Measurements from ENCODE around the gene KIAA1614.

KIAA1614 gene

DNA sequence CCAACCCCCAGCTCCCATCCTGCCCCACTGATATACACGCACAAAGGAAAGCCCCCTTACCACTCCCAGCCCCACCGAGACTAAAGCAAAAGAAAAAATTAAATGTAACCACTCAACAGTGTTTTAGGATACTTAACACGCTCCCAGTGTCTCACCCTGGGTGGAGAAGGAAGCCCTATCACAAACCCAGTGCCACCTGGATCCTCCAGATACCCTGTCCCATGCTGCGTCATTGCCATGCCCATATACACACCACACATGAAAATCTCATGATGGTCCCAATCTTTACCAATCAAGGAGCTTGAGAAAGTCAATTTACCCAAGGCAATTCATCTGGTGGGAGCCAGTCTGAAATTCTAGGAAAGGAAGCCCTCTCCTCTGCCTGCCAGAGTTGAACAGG lies 11.2 kb downstream of the KIAA1614 start:
- ATAC-seq, result no peak
- no peak for TF ChIP-seq ZFP3 (CRISPR knock-in tag; IDR thresholded peaks at IDR 0.05)
- no peak for TF ChIP-seq PATZ1 (CRISPR knock-in tag; IDR thresholded peaks at IDR 0.05; ENCODE audit: borderline replicate concordance)
- no peak for TF ChIP-seq TOX (CRISPR knock-in tag; IDR thresholded peaks at IDR 0.05; ENCODE audit: borderline replicate concordance)
- no peak for TF ChIP-seq ZC3H10 (CRISPR knock-in tag; IDR thresholded peaks at IDR 0.05)
- no peak for TF ChIP-seq OSR1 (CRISPR knock-in tag; IDR thresholded peaks at IDR 0.05)
- TF ChIP-seq TCF4 (CRISPR knock-in tag; IDR thresholded peaks at IDR 0.05; ENCODE audit: borderline replicate concordance), result no peak
- no peak for TF ChIP-seq BACH2 (CRISPR knock-in tag; IDR thresholded peaks at IDR 0.05; ENCODE audit: borderline replicate concordance)
- TF ChIP-seq, protein P1, sequence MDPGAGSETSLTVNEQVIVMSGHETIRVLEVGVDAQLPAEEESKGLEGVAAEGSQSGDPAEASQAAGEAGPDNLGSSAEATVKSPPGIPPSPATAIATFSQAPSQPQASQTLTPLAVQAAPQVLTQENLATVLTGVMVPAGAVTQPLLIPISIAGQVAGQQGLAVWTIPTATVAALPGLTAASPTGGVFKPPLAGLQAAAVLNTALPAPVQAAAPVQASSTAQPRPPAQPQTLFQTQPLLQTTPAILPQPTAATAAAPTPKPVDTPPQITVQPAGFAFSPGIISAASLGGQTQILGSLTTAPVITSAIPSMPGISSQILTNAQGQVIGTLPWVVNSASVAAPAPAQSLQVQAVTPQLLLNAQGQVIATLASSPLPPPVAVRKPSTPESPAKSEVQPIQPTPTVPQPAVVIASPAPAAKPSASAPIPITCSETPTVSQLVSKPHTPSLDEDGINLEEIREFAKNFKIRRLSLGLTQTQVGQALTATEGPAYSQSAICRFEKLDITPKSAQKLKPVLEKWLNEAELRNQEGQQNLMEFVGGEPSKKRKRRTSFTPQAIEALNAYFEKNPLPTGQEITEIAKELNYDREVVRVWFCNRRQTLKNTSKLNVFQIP (CRISPR knock-in tag; IDR thresholded peaks at IDR 0.05; ENCODE audit: borderline replicate concordance, low read depth), result no peak
- no peak for TF ChIP-seq ARNTL (CRISPR knock-in tag; IDR thresholded peaks at IDR 0.05; ENCODE audit: borderline replicate concordance, low read depth)
- TF ChIP-seq CSRNP3 (CRISPR knock-in tag; IDR thresholded peaks at IDR 0.05), result no peak
- no peak for TF ChIP-seq ZNF70 (CRISPR knock-in tag; IDR thresholded peaks at IDR 0.05)
- TF ChIP-seq CSDC2 (CRISPR knock-in tag; IDR thresholded peaks at IDR 0.05), result no peak
- no peak for TF ChIP-seq ISL1 (CRISPR knock-in tag; IDR thresholded peaks at IDR 0.05)
- no peak for TF ChIP-seq RARB (CRISPR knock-in tag; IDR thresholded peaks at IDR 0.05)
- no peak for TF ChIP-seq SNAI2 (CRISPR knock-in tag; IDR thresholded peaks at IDR 0.05)
- TF ChIP-seq PPARA (CRISPR knock-in tag; IDR thresholded peaks at IDR 0.05; ENCODE audit: borderline replicate concordance), result no peak
- TF ChIP-seq ZNF565 (CRISPR knock-in tag; conservative IDR thresholded peaks at IDR 0.05; ENCODE audit: low read depth), result no peak
- TF ChIP-seq ESRRG (CRISPR knock-in tag; IDR thresholded peaks at IDR 0.05), result no peak
- no peak for TF ChIP-seq ZNF8 (CRISPR knock-in tag; IDR thresholded peaks at IDR 0.05)
- TF ChIP-seq GLIS3 (CRISPR knock-in tag; IDR thresholded peaks at IDR 0.05), result no peak

- TF ChIP-seq PPARA (CRISPR knock-in tag; IDR thresholded peaks at IDR 0.05; ENCODE audit: borderline replicate concordance) (no peak), CSRNP3 (CRISPR knock-in tag; IDR thresholded peaks at IDR 0.05) (no peak), GLIS3 (CRISPR knock-in tag; IDR thresholded peaks at IDR 0.05) (no peak), PATZ1 (CRISPR knock-in tag; IDR thresholded peaks at IDR 0.05; ENCODE audit: borderline replicate concordance) (no peak), ZFP3 (CRISPR knock-in tag; IDR thresholded peaks at IDR 0.05) (no peak), ISL1 (CRISPR knock-in tag; IDR thresholded peaks at IDR 0.05) (no peak), CREB5 (CRISPR knock-in tag; IDR thresholded peaks at IDR 0.05; ENCODE audit: low read depth) (no peak), ZC3H10 (CRISPR knock-in tag; IDR thresholded peaks at IDR 0.05) (no peak), ZFP30 (CRISPR knock-in tag; IDR thresholded peaks at IDR 0.05) (no peak), BACH2 (CRISPR knock-in tag; IDR thresholded peaks at IDR 0.05; ENCODE audit: borderline replicate concordance) (no peak), ZNF8 (CRISPR knock-in tag; IDR thresholded peaks at IDR 0.05) (no peak)
- no peak for ATAC-seq
These were observed 12.2 kb downstream of the KIAA1614 start for GRCh38 chr1:180924939-180925338.

Data from SK-N-SH treated with all-trans-retinoic acid at 6 μM for 48 hours (cell line).